SHP77 (cell line): ENCODE measurements around the gene MS4A10.
"Not testable (repeated sequence)": the region's sequence is repeated elsewhere in the genome, so short reads cannot be mapped to it uniquely, and the experiment has no call there.

Experiments
- DNase-seq, 2 experiments: peaks; one replicate each; lab custom pipeline; 2025; lab: John Stamatoyannopoulos, UW

MS4A10 gene

DNA sequence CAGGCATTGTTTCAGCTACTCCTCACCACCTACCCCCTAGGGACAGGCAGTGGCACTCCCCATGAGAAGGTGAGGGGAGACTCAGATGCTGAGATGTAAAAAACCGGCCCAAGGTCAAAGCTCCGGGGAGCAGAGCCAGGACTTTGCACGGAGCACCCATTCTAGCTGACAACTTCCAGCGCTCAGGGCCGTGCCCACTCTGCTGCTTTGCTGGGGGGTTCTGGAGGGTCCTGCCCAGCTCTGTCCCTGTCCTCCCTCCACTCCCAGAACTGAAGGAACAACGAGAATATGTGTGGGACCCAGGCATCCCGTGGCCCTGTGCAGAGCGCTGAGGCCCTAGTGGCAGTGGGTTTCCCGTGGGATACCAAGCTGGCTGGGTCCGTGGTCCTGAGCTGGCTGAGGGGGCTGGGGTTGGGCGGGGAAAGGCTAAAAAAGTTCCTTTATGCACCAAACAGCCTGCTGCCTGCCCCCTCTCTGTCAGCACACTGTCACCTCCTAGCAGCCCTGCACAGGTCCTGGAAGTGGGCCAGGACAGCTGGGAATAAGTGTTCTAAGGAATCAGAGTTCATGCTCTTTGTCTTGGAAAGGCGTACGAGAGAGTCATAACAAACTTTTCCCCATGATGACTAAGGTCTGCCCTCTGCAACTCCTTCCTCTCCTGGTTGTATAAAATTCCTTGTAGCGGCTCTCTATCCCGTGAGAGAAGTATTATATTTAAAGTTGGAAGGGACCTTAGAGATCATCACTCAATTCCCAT is 1.9 kb downstream of the MS4A10 start:
- no peak for DNase-seq

DNA sequence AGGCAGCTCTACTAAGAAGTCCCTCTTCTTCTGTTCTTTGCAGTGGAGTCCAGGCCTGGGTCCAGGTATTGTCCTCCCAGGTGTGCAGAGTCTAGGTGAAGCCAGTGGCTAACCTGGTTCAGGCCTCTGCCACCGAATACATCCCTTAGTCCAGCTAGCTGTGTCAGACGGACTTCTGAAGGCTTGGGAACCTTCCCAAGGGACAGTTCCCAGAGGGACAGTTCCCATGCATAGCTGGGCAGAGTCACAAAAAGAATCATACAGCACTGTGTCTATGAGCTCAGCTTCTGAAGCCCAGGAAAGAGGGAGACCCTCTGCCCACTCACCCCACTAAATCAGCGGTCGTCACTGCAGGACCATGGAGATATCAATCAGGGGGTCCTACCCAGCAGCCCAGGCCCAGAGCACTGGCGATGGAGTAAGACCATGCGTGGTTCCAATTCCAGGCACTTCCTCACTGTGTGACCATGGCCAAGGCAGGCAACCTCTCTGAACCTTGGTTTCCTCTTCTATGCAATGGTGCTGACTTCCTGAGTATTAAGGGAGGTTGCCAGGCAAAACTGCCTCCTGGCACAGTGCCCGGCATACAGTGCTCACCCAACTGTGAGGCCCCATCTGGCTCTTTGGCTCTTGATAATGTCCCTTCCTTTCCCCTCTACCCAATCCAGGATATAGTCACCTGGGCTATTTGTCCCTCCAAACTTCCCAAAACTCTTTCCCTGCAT is 3.4 kb downstream of the MS4A10 start:
- no peak for DNase-seq

DNA sequence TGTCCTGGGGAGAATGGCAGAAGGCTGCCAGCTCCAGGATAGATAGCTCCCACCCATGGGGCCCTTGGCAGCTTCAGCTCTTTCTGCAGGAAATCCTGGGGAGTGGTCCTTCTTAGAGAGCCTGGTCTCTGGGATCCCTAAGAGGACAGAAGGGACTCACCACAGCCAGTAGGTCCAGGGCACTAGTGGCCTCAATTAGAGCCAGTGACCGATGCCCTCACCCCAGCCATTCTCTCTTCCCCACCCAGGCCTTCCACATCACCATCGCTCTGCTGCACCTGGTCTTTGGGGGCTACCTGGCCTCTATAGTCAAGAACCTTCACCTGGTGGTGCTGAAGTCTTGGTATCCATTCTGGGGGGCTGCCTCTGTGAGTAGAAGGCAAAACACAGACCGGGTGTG is 5.6 kb downstream of the MS4A10 start:
- no peak for DNase-seq

DNA sequence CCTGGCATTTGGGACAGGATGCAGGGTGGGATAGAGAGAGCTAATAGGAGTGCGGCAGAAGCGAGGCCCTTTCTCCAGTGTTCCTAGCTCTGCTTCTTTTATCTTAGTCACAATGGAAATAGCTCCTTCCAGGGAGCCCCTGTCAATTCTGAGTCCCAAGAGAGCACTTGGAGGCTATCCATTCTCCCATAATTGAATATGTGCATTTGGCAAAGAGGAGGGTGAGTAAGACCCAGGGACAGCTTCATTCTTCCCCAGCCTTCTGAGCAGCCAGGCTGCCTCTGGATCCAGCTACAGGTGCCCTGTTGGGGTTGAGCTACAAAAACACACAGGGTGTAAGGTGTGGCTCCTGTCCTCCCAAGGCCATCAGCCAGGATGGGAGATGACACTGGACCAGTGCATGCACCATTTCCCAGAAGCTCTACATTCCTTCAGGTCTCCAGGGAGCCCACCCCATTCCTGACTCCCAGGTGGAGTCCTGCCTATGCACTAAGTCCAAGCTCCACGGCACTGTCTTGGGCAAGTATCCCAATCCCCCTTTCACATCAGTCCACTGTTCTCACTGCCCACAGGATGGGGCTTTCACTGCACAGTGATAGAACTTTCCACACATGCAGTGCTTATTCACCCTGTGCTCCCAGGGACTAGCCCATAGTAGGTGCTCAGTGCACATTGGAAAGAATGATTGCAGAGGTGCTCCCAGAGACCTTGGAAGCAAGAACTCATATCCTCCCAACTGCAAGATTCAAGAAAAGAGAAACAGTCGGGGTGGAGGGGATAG is 6.2 kb downstream of the MS4A10 start:
- DNase-seq, result no peak

DNA sequence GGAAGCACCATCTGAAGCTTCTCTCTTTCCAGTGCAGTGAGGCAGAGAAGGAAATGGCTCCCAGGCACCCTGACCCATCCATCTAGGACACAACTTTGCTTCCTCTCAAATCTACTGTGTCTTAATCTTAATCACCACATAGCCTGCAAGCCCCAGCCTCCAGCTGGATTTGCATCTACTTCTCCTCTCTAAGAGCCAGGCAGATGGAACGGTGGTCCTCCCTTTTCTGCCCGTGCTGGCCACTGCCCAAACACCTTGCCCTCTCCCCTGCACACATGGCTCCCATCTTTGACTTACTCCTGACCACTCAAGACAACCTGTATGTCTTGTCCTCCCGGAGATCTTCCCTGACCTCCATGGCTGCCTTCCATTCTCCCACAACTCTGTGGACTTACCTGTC is 7.4 kb downstream of the MS4A10 start:
- DNase-seq, result no peak

DNA sequence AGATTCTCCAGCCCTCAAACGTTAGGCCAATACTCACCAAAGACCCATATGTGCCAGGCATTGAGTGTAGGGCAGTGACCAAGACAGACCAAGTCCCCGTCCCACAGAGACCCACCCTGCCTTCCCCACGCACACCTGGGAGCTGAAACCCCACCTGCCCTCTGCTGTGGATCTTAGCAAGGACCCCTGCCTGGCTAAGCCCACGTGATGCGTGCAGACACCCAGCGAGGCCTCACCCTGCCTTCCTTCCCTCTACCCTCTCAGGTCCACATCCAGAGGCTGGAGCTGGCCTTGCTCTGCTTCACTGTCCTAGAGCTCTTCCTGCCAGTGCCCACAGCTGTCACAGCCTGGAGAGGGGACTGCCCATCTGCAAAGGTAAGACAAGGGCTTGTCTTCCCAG is 10.2 kb downstream of the MS4A10 start:
- DNase-seq, result no peak

DNA sequence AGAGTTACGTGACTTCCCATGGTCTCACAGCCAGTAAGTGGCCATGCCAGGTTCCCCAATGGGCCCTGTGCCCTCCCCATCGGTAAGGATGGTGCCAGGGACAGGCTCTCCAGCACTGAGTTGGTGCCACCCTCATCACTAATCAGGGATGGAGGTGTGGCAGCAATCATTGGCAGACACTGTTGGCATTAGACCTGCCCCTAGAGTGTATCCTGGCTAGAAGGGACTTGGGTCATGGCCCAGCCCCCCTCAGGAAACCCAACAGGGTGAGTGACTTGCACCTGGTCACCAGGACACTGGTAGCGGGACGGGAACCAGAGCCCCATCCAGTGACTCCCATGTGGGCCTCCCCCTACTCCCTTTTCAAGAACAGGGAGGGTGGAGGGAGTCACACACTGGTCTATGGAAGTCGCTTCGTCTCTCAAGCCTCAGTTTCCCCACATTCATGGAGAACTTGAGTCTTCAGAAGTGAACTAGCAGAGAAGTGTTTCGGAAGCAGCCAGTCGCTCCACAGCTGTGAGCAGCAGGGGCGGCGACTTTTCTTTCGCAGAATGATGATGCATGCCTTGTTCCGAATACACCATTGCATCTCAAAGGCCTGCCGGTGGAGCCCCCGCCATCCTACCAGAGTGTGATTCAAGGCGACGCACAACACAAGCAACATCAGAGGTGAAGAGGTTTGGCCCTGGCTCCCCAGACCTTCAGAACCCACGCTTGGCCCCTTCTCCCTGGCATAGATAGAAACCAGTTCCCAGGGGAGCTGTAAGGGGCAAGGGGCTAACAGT is 12.9 kb downstream of the MS4A10 start:
- no peak for DNase-seq

DNA sequence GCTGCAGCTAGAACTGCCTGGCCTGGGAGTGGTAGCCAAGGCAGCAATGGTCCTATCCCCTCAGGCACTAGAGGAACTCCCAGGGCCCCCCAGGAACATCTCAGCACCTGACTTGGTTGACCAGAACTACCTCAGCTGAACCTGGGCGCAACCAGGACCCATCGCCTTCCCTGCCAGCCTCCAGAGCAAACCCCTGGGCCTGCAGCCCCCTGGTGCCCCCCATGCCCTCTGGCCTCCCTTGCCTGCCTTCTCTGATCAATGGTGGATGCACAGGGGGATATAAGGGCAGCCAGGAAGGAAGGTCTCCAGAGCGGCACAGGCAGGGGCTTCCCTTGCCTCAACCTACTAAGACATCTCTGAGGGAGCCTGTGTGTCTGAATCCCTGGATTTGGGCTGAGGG is 13.5 kb downstream of the MS4A10 start:
- no peak for DNase-seq

DNA sequence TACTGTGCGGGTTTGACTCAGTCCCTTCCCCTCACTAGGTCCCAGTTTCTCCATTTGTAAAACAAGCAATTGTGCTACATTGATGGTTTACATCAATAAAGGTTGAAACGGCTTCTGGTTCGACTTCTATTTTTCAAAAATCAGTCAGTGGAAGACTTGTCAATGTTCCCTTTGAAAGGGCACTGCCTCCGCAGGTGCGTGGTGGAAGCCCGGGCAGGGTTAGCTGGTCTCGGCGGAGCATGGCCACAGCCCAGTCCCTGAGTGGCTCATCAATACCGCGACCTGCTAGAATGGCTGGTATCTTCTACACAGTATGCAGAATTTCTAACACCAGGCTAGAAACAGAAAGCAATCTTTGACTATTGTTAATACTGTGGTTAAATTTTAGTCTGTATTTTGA is 16.1 kb downstream of the MS4A10 start:
- DNase-seq, result no peak

DNA sequence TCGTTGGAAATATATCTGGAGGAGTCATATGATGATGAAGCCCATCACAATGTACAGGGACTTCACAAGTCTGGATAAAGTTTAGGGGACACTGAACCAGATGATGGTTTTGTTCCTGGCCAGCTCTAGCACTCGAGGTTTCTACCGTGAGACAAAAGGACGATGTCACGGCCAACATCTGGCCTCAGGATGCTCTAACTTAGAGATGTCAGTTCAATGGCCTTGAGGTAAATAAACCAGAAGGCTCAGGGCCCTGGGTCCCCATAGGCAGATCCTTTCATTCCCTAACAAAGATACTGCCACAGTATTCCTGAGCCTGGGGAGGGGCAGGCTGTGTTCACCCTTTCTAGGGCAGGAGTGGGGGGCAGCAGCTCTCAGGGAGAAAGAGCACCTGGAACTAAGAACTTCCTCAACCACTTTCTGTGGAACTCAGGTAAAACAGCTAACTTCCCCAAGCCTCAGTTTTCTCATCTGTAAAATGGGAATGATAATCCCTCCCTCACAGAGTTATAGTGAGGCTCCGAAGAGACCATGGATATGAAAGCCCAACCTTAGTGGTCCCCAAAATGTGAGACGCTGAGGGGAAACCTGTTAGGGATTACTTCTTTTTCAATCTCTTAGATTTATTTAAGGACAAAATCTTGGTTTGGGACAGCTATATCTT is 18.3 kb downstream of the MS4A10 start:
- DNase-seq, result no peak

DNA sequence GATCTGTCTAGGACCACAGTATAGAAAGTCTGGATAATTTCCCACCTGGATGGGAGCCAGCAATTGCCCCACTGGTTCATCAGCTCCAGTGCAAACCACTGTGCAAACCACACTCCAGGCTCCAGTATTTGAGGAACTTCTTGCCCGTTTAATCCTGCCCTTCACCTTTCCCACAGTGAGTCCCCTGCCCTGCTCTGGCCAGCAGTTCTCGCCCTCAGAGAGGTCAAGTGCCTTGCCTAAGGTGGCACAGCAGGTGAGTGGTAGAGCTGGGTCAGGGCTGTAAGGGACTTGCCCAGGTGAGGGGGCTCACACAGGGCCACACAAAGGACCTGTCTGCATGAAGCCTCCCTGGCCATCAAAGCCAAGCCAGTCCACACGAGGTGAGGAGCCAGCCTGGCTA is 24.1 kb downstream of the MS4A10 start:
- no peak for DNase-seq

DNA sequence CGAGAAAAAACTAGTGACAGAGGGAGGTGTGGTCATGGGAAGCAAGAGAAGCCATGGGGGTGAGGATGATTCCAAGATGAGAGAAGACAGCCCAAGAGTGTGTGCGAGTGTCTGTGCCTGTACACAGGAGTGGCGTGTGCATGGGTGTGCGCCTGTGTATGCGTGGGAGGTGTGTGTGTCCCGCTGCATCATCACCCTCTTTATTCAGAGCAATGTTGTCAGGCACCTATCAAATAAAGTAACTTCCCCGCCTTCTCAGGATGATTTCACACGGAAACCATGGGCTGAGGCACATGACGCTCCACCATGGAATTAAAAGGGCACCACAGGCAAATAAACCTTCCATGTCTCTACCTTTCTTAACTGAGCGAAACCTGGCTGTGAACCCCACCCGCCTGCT is 24.6 kb downstream of the MS4A10 start:
- no peak for DNase-seq

DNA sequence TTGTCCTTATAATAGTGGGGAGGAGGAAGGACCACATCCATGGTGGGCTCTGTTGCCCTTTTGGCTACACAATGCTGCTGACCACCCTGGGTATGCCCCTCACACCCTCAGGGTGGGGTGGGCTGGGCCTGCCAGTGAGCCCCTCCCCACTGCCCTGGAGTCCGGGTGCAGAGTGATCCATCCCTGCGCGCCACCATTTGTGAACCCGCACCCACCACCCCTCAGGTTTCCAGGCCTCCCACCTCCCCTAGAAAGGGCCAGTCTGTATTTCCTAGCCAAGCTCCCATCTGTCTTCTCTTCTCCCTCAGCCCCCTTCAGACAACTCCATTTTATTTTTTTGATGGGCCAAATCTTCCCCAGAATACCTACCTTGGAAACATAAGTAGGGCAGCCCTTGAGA is 25.0 kb downstream of the MS4A10 start:
- DNase-seq, result no peak

DNA sequence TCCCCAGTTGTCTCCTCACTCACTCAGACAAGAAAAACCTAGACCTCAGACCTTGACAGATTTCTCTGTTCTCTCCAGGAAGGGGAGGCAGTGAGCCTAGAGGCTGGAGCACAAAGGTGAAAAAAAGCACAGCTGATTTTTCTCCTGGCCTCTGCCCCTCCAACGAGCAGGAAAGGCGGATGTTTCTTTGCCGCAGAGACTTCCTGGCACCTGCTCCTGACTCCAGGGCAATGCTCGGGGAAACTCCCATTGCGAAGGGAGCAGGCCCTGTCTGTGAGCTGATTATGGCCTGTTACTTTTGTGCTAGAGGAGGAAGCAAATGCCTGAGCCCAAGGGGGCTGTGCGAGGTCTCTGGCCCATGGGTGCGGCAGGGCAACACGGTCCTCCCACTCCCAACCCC is 25.4 kb downstream of the MS4A10 start:
- DNase-seq, result no peak

DNA sequence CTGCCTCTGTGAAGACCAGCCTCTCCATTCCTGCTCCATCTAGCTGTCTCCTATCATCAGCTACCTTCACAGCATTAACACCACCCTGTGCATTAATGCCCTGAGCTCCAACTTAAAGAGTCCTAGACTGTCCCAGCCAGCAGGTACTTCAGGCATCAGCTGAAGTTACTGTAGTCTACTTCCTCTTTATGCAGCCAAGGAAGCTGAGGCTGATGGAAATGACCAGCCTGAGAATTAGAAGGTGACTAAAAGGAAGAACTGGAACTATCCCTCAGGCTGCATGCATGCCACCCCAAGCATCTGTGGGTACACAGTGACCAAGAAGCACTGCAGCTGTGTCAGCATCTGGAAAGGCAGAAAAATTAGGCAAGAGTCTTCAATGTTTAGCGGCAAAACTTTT is 28.2 kb downstream of the MS4A10 start:
- DNase-seq, result no peak

DNA sequence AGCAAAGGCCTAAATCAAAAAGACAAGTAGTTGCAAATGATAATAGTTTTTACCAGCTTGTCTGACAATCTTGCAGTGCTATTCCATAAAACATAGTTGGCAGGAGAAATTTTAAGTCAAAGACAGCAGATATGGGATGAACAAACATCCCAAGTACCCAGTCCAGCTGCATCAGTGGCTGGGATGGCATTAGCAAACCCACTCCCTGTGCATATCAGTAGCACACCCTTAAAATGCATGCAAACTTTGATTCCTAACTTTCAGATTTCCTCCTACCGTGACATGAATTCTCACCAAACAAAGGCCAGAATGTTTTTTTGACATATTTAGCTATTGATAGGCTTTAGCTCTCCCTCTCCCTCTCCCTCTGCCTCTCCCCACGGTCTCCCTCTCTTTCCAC is 29.0 kb downstream of the MS4A10 start:
- DNase-seq, result no peak

DNA sequence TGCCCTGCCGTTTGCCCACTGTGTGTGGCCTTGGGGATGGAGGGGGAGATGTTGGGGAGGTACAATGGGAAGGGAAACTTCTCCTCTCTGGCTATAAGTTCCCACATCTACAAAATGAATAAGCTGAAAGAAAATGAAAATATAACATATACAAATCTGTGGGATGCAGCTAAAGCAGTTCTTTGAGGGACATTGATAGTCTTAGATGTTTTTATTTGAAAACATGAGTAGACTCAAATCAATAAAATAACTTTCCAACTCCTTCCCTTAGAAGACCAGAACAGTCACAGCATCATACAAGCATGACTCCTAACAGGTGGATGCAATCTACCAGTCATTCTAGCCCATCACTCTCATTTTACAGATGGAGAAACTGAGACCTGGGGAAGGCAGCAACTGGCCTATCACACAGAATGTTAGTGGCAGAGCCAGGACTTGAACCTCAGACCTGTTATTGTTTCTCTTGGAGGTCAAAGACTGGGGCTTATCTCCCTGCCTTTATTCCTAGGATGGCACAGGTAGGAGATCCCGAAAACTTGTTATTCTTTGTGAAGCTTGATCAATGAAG is 31.5 kb downstream of the MS4A10 start:
- DNase-seq, result no peak

DNA sequence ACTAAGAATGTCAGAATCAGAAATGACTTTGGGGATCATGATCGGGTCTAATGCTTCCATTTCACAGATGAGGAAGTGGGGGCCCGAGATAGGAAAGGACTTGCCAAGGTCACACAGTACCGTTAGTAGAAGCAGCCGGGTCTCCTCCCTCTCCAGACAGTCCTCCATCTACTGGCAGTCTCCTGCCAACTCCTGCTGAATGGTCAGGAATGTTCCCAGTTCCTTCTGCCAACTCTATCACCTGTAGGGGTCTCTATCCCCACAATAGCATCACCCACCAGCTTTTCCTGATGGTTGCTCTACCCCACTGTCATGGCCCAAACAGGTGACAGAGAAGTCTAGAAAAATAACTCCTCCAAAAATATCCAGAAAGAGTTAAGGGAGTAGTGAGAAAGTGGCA is 32.9 kb downstream of the MS4A10 start:
- DNase-seq, result no peak

DNA sequence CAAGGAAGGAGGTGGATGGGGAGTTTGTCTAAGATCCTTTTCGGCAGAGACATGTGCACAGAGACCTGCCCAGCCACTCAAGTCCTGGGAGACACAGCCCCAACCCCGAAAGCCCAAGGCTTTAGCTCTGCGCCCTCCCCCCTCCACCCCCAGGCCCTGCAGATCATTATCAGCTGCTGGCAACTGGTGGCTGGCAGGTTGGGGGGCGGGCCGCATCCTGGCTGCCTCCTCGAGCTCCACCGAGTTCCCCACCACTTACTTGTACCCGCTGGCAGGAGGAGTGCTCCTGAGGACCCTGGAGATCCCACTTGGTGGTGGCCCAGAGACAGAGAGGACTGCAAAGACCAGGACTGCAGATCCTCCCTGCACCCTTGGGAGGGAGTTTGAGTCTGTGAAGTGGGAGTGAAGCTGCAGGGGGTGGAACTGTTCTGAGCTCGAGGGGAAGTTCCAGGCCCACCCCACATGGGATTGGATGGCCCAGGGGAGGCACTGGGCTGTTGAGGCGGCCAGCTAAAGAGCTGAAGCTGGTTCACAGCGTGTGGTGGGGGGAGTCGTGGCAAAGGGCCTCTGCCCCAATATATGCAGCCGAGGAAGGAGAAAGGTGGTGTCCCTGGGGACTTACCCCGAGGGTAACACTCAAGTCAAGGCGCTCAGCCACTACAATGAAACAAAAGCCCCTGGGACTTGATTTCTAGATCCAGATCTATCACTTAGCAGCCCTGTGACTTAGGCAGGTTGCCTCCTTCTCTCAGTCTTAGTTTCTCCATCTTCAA is 36.9 kb downstream of the MS4A10 start:
- no peak for DNase-seq

DNA sequence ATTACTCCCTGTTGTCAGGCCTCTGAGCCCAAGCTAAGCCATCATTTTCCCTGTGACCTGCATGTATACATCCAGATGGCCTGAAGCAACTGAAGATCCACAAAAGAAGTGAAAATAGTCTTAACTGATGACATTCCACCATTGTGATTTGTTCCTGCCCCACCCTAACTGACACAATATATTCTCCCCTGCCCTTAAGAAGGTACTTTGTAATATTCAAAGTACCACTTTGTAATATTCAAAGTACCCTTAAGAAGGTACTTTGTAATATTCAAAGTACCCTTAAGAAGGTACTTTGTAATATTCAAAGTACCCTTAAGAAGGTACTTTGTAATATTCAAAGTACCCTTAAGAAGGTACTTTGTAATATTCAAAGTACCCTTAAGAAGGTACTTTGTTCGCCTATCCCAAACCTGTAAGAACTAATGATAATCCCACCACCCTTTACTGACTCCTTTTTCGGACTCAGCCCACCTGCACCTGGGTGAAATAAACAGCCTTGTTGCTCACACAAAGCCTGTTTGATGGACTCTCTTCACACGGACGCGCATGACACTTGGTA is 38.7 kb downstream of the MS4A10 start:
- not testable (repeated sequence) for DNase-seq
